ENCODE measurements around the gene NAA40. TPM values are rescaled to one million over a fixed set of nuclear protein-coding genes. Genes with fewer than 3 reads are reported as not detected.

Gene NAA40
- total and polyA plus RNA-seq, 2 experiments from 2014 or later: 10.1 to 24.6 TPM

DNA sequence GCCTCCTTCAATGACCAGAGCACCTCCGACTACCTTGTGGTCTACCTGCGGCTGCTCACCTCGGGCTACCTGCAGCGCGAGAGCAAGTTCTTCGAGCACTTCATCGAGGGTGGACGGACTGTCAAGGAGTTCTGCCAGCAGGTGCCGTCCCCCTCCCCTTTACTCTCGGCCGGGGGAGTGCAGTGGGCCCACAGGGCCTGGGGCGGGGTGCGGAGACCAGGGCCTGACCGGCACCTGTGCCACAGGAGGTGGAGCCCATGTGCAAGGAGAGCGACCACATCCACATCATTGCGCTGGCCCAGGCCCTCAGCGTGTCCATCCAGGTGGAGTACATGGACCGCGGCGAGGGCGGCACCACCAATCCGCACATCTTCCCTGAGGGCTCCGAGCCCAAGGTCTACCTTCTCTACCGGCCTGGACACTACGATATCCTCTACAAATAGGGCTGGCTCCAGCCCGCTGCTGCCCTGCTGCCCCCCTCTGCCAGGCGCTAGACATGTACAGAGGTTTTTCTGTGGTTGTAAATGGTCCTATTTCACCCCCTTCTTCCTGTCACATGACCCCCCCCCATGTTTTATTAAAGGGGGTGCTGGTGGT lies 58.4 kb downstream of the NAA40 start:
- H4K20me1 ChIP-seq (replicated peaks; ENCODE audit: insufficient read depth): peaks cover 13% of the 10 kb centered on the region
- Mint-ChIP-seq H3K36me3 (ENCODE audit: low read depth) (peaks cover 50% of the 10 kb centered on the region), H3K4me3 (no peak overlapping the region; the same call in 2 of the 3 replicates), H3K27me3 (ENCODE audit: insufficient read depth, low read depth, poor library complexity) (peaks cover 13% of the 10 kb centered on the region), H3K4me1 (peaks cover 15% of the 10 kb centered on the region), H3K27ac (no peak overlapping the region), H3K9me3 (no peaks in the 10 kb centered on the region; the same call in 2 of the 3 replicates)
- H3K9me2 ChIP-seq (ENCODE audit: insufficient read depth): no peaks in the 10 kb centered on the region
- no peak for ATAC-seq
- no peak overlapping the region for H3K4me3 ChIP-seq
- 0 out of 2 replicates have a peak, but pooled peaks cover 8% of the 10 kb centered on the region for H3K79me2 ChIP-seq (replicated peaks; ENCODE audit: insufficient read depth)
- peaks cover 21% of the 10 kb centered on the region for H3K27me3 ChIP-seq (ENCODE audit: insufficient read depth)
- no peak overlapping the region for H3K4me2 ChIP-seq
- TF ChIP-seq NANOG (IDR thresholded peaks at IDR 0.05; ENCODE audit: borderline replicate concordance) (no peak), STAT1 (IDR thresholded peaks at IDR 0.05; ENCODE audit: unreplicated experiment) (no peak), ZNF114 (CRISPR knock-in tag; IDR thresholded peaks at IDR 0.05) (no peak), EZH2phosphoT487 (IDR thresholded peaks at IDR 0.05; ENCODE audit: unreplicated experiment) (no peak), REST (IDR thresholded peaks at IDR 0.05; ENCODE audit: unreplicated experiment) (no peak), EZH2 (IDR thresholded peaks at IDR 0.05; ENCODE audit: low read depth, unreplicated experiment) (no peak), ZNF331 (CRISPR knock-in tag; IDR thresholded peaks at IDR 0.05; ENCODE audit: low read depth) (no peak), JUNB (IDR thresholded peaks at IDR 0.05; ENCODE audit: unreplicated experiment) (no peak), CREB1 (CRISPR knock-in tag; IDR thresholded peaks at IDR 0.05; ENCODE audit: low read depth) (no peak), CTCF (conservative IDR thresholded peaks at IDR 0.05; ENCODE audit: low read depth in 2 of 2) (no peak), ETS1 (IDR thresholded peaks at IDR 0.05) (no peak), POLR2AphosphoS5 (IDR thresholded peaks at IDR 0.05; ENCODE audit: low read depth) (no peak)
- TF ChIP-seq, protein P1, sequence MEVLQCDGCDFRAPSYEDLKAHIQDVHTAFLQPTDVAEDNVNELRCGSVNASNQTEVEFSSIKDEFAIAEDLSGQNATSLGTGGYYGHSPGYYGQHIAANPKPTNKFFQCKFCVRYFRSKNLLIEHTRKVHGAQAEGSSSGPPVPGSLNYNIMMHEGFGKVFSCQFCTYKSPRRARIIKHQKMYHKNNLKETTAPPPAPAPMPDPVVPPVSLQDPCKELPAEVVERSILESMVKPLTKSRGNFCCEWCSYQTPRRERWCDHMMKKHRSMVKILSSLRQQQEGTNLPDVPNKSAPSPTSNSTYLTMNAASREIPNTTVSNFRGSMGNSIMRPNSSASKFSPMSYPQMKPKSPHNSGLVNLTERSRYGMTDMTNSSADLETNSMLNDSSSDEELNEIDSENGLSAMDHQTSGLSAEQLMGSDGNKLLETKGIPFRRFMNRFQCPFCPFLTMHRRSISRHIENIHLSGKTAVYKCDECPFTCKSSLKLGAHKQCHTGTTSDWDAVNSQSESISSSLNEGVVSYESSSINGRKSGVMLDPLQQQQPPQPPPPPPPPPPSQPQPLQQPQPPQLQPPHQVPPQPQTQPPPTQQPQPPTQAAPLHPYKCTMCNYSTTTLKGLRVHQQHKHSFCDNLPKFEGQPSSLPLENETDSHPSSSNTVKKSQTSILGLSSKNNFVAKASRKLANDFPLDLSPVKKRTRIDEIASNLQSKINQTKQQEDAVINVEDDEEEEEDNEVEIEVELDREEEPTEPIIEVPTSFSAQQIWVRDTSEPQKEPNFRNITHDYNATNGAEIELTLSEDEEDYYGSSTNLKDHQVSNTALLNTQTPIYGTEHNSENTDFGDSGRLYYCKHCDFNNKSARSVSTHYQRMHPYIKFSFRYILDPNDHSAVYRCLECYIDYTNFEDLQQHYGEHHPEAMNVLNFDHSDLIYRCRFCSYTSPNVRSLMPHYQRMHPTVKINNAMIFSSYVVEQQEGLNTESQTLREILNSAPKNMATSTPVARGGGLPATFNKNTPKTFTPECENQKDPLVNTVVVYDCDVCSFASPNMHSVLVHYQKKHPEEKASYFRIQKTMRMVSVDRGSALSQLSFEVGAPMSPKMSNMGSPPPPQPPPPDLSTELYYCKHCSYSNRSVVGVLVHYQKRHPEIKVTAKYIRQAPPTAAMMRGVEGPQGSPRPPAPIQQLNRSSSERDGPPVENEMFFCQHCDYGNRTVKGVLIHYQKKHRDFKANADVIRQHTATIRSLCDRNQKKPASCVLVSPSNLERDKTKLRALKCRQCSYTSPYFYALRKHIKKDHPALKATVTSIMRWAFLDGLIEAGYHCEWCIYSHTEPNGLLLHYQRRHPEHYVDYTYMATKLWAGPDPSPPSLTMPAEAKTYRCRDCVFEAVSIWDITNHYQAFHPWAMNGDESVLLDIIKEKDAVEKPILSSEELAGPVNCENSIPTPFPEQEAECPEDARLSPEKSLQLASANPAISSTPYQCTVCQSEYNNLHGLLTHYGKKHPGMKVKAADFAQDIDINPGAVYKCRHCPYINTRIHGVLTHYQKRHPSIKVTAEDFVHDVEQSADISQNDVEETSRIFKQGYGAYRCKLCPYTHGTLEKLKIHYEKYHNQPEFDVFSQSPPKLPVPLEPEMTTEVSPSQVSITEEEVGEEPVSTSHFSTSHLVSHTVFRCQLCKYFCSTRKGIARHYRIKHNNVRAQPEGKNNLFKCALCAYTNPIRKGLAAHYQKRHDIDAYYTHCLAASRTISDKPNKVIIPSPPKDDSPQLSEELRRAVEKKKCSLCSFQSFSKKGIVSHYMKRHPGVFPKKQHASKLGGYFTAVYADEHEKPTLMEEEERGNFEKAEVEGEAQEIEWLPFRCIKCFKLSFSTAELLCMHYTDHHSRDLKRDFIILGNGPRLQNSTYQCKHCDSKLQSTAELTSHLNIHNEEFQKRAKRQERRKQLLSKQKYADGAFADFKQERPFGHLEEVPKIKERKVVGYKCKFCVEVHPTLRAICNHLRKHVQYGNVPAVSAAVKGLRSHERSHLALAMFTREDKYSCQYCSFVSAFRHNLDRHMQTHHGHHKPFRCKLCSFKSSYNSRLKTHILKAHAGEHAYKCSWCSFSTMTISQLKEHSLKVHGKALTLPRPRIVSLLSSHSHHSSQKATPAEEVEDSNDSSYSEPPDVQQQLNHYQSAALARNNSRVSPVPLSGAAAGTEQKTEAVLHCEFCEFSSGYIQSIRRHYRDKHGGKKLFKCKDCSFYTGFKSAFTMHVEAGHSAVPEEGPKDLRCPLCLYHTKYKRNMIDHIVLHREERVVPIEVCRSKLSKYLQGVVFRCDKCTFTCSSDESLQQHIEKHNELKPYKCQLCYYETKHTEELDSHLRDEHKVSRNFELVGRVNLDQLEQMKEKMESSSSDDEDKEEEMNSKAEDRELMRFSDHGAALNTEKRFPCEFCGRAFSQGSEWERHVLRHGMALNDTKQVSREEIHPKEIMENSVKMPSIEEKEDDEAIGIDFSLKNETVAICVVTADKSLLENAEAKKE (CRISPR knock-in tag; IDR thresholded peaks at IDR 0.05): no peak
- H3K4me1 ChIP-seq (ENCODE audit: insufficient read depth): peaks cover 10% of the 10 kb centered on the region
- peaks cover 22% of the 10 kb centered on the region; the same call in 1 of the 2 replicates for H3F3A ChIP-seq (replicated peaks; ENCODE audit: low read depth)
- no peak overlapping the region for H3K27ac ChIP-seq (ENCODE audit: low read depth)
- H2AFZ ChIP-seq: no peak overlapping the region
- H3K36me3 ChIP-seq (ENCODE audit: insufficient read depth): no peaks in the 10 kb centered on the region
- no peak for DNase-seq (ENCODE audit: low spot score)

Measured in GM23338 (cell line).